CD14-positive monocyte (primary cell): Measurements from ENCODE around the gene NFATC2. TPM values are rescaled to one million over a fixed set of nuclear protein-coding genes. Genes with fewer than 3 reads are reported as not detected.

Experiments
- DNase-seq, 3 donors: peaks; one replicate each; pipeline ENCODE4 v3.0.0-alpha.2; 2011 to 2022
- H2AFZ ChIP-seq: 2 replicates; pipeline ENCODE4 v1.6.0; 2012; ENCODE audit warnings: mild to moderate bottlenecking, low read depth, low read length, inconsistent platforms; ENCODE audit not compliant: insufficient read depth, poor library complexity, severe bottlenecking
- H3K27ac ChIP-seq, 2 donors: 1 replicate in 1 of 2; 2 replicates in 1 of 2; pipeline ENCODE4 v1.5.1; 2012 to 2013; ENCODE audit warnings: low read length in 2 of 2, control low read depth in 1 of 2, inconsistent platforms in 1 of 2, low read depth in 1 of 2, mild to moderate bottlenecking in 1 of 2
- H3K27me3 ChIP-seq, 2 donors: one replicate each; pipeline versions ENCODE4 v1.6.0 to v1.6.1; 2011 to 2013; ENCODE audit warnings: low read length in 2 of 2; ENCODE audit not compliant: control insufficient read depth in 2 of 2, insufficient read depth in 2 of 2
- H3K36me3 ChIP-seq, 2 donors: replicated peaks in 1 of 2; 1 replicate in 1 of 2; 2 replicates in 1 of 2; pipeline versions ENCODE4 v1.5.1 to v1.6.1; 2012 to 2013; ENCODE audit warnings: low read length in 2 of 2, control low read depth in 1 of 2, inconsistent platforms in 1 of 2, mild to moderate bottlenecking in 1 of 2; ENCODE audit not compliant: insufficient read depth in 2 of 2, control insufficient read depth in 1 of 2
- H3K4me1 ChIP-seq, 2 donors: 1 replicate in 1 of 2; 2 replicates in 1 of 2; pipeline versions ENCODE4 v1.5.1 to v1.6.1; 2012 to 2013; ENCODE audit warnings: low read length in 2 of 2, control low read depth in 1 of 2, inconsistent platforms in 1 of 2, mild to moderate bottlenecking in 1 of 2, moderate library complexity in 1 of 2; ENCODE audit not compliant: insufficient read depth in 2 of 2, control insufficient read depth in 1 of 2
- H3K4me2 ChIP-seq: replicated peaks from 2 replicates; pipeline ENCODE3; 2012; ENCODE audit warnings: low read length, moderate library complexity, mild to moderate bottlenecking; ENCODE audit not compliant: poor library complexity, severe bottlenecking; ENCODE audit errors: extremely low read depth
- H3K4me3 ChIP-seq, 3 experiments: fragments of 200-600 bp in 1 of 3; sonication (generic) in 1 of 3; replicated peaks in 1 of 3; 1 replicate in 2 of 3; 2 replicates in 1 of 3; pipeline ENCODE4 v1.5.1; 2011 to 2013; ENCODE audit warnings: low read length in 3 of 3, mild to moderate bottlenecking in 3 of 3, control low read depth in 2 of 3, low read depth in 2 of 3, inconsistent platforms in 1 of 3, moderate library complexity in 1 of 3
- H3K79me2 ChIP-seq: 2 replicates; pipeline ENCODE4 v1.6.0; 2012; ENCODE audit warnings: mild to moderate bottlenecking, control low read depth, inconsistent platforms, low read length, moderate library complexity; ENCODE audit not compliant: insufficient read depth
- H3K9ac ChIP-seq: 2 replicates; pipeline ENCODE4 v1.6.0; 2017; ENCODE audit warnings: low read length, mild to moderate bottlenecking; ENCODE audit not compliant: insufficient read depth, poor library complexity, severe bottlenecking
- H3K9me3 ChIP-seq, 2 donors: replicated peaks in 1 of 2; 1 replicate in 1 of 2; 2 replicates in 1 of 2; pipeline versions ENCODE4 v1.5.1 to v1.6.1; 2012 to 2013; ENCODE audit warnings: low read length in 2 of 2, control low read depth in 1 of 2; ENCODE audit not compliant: control insufficient read depth in 1 of 2, insufficient read depth in 1 of 2
- H4K20me1 ChIP-seq: 2 replicates; pipeline ENCODE4 v1.6.0; 2012; ENCODE audit warnings: mild to moderate bottlenecking, low read length, control low read depth, moderate library complexity; ENCODE audit not compliant: insufficient read depth
- H3K27ac Mint-ChIP-seq, 7 donors: one replicate each; pipeline ENCODE4 v1.8.0; 2020; ENCODE audit warnings: mild to moderate bottlenecking in 7 of 7, mixed read lengths in 7 of 7, moderate library complexity in 6 of 7, inconsistent platforms in 2 of 7
- H3K27me3 Mint-ChIP-seq, 3 donors: one replicate each; pipeline ENCODE4 v1.8.0; 2021 to 2022; ENCODE audit warnings: low read depth in 3 of 3, mild to moderate bottlenecking in 3 of 3, mixed read lengths in 3 of 3, moderate library complexity in 3 of 3, inconsistent platforms in 1 of 3
- H3K36me3 Mint-ChIP-seq, 2 donors: one replicate each; pipeline ENCODE4 v1.8.0; 2020; ENCODE audit warnings: mixed read lengths in 2 of 2, inconsistent platforms in 1 of 2, mild to moderate bottlenecking in 1 of 2
- H3K4me1 Mint-ChIP-seq: one replicate; pipeline ENCODE4 v1.8.0; 2020; ENCODE audit warnings: mild to moderate bottlenecking, mixed read lengths
- H3K4me3 Mint-ChIP-seq, 2 donors: one replicate each; pipeline ENCODE4 v1.8.0; 2020; ENCODE audit warnings: mild to moderate bottlenecking in 2 of 2, mixed read lengths in 2 of 2, moderate library complexity in 1 of 2
- H3K9me3 Mint-ChIP-seq, 7 donors: one replicate each; pipeline ENCODE4 v1.8.0; 2020 to 2022; ENCODE audit warnings: mixed read lengths in 7 of 7, mild to moderate bottlenecking in 6 of 7, moderate library complexity in 6 of 7, inconsistent platforms in 2 of 7
- WGBS: methylation state at CpG from one replicate; pipeline ENCODE4 v1.1.5; 2013; ENCODE audit warnings: missing lambda C conversion rate; ENCODE audit not compliant: insufficient coverage; 5-methylcytosine and 5-hydroxymethylcytosine counted together
- intact Hi-C, 2 donors: fragments of 100-400 bp; cut with micrococcal nuclease; formaldehyde crosslinking; loops; one replicate each; pipeline versions ENCODE4 v1.15.0 to v1.15.1; 2023
- polyA plus RNA-seq, 3 donors: library from polyadenylated mRNA; depleted of rRNA in 1 of 3; unstranded in 2 of 3; stranded (reverse) in 1 of 3; fragments of 300-500 nt in 2 of 3; fragments of >200 nt in 1 of 3; fragmentation: Illumina TruSeq in 2 of 3; gene quantifications; 1 replicate in 2 of 3; 2 replicates in 1 of 3; pipeline ENCODE4 v1.2.3, GENCODE V29; 2012 to 2021
- TF ChIP-seq, protein P1 (sequence below): fragments of 200-600 bp; IDR thresholded peaks from one replicate; pipeline ENCODE4 v1.8.0; 2022; ENCODE audit warnings: antibody characterized with exemption, mild to moderate bottlenecking

NFATC2 gene
- polyA plus RNA-seq, 3 donors = 0.03 to 0.18 (median 0.11) TPM

DNA sequence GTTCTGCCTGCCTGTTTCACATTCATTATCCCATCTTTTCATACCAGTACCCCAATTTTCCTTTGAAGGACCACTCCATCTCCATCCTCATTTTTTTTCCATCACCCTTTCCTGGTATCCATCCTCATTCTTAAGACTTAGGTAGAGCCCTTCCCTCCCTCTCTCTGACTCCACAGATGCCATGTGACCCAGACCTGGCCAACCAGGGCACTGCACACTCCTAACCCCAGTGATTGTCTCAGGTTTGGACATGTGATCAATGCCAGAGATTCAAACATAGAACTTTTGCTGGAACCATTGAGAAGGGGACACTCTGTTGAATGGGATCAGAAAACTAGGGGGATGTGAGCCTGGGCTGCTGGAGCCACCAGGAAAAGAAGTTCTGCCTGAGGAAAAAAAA, 39.1 kb upstream of the NFATC2 start:
- Histone ChIP-seq H3K4me1 (no peaks in the 10 kb centered on the region), H3K79me2 (no peaks in the 10 kb centered on the region), H2AFZ (no peak overlapping the region), H3K9me3 (no peaks in the 10 kb centered on the region), H3K4me3 (no peak overlapping the region), H3K36me3 (no peaks in the 10 kb centered on the region), H3K9ac (no peak overlapping the region), H3K27me3 (no peaks in the 10 kb centered on the region), H4K20me1 (no peaks in the 10 kb centered on the region), H3K27ac (no peak overlapping the region), H3K4me2 (no peak overlapping the region)
- peaks cover 5% of the 10 kb centered on the region for H3K4me1 Mint-ChIP-seq
- H3K4me3 Mint-ChIP-seq = no peak overlapping the region
- TF ChIP-seq, protein P1, sequence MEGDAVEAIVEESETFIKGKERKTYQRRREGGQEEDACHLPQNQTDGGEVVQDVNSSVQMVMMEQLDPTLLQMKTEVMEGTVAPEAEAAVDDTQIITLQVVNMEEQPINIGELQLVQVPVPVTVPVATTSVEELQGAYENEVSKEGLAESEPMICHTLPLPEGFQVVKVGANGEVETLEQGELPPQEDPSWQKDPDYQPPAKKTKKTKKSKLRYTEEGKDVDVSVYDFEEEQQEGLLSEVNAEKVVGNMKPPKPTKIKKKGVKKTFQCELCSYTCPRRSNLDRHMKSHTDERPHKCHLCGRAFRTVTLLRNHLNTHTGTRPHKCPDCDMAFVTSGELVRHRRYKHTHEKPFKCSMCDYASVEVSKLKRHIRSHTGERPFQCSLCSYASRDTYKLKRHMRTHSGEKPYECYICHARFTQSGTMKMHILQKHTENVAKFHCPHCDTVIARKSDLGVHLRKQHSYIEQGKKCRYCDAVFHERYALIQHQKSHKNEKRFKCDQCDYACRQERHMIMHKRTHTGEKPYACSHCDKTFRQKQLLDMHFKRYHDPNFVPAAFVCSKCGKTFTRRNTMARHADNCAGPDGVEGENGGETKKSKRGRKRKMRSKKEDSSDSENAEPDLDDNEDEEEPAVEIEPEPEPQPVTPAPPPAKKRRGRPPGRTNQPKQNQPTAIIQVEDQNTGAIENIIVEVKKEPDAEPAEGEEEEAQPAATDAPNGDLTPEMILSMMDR = no peak
- DNase-seq = no peak
- no peak overlapping the region for H3K27ac Mint-ChIP-seq
- intact Hi-C loops = no loop called here
- peaks cover 1 to 4% (median 4%) of the 10 kb centered on the region in 3 donors for H3K27me3 Mint-ChIP-seq
- H3K9me3 Mint-ChIP-seq = peaks cover 0 to 3% (median 0%) of the 10 kb centered on the region in 7 donors
- no peaks in the 10 kb centered on the region for H3K36me3 Mint-ChIP-seq

DNA sequence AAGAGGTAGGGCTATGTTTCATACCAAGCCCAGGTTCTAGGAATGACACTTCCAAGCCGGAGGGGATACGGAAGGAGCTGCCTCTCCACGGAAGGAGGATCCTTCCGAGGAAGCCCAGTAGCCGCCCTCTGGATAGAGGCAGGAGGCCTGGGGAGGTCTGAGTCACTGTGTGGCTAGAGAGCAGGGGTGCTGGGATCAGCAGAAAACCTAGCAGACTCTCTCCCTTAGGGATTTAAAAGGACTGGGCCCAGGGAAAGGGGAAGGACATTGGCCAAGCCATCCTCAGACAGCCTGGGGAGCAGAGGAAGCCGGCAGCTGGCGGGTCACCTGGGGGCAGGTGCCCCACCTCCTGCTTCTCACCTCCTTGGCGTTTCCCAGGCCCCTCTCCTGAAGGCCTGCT, 36.6 kb upstream of the NFATC2 start:
- Histone ChIP-seq H3K36me3 (no peaks in the 10 kb centered on the region), H3K9me3 (peaks cover 0 to 7% of the 10 kb centered on the region in 2 donors), H3K4me3 (no peak overlapping the region), H4K20me1 (no peaks in the 10 kb centered on the region), H2AFZ (no peak overlapping the region), H3K4me2 (no peak overlapping the region), H3K27ac (no peak overlapping the region), H3K4me1 (no peaks in the 10 kb centered on the region), H3K9ac (no peak overlapping the region), H3K79me2 (no peaks in the 10 kb centered on the region), H3K27me3 (no peaks in the 10 kb centered on the region)
- DNase-seq = no peak
- H3K4me1 Mint-ChIP-seq = no peaks in the 10 kb centered on the region
- intact Hi-C loops = no loop called here
- 95% methylated on average over 4 of the region's 8 CpGs for WGBS
- H3K27me3 Mint-ChIP-seq = peaks cover 0 to 4% (median 4%) of the 10 kb centered on the region in 3 donors
- no peak overlapping the region for H3K27ac Mint-ChIP-seq
- no peak overlapping the region for H3K4me3 Mint-ChIP-seq
- H3K9me3 Mint-ChIP-seq = peaks cover 0 to 11% (median 4%) of the 10 kb centered on the region in 7 donors
- TF ChIP-seq, protein P1 = no peak
- H3K36me3 Mint-ChIP-seq = no peaks in the 10 kb centered on the region
